Coronary artery (tissue), 2 donors: ENCODE data around the gene FN3KRP.
"Not testable (repeated sequence)": the region's sequence is repeated elsewhere in the genome, so short reads cannot be mapped to it uniquely, and the experiment has no call there.

Experiments used
- DNase-seq: peaks from one replicate; pipeline ENCODE4 v3.0.0-alpha.2; 2017; ENCODE audit warnings: low spot score
- H3K27ac ChIP-seq, 2 donors: fragments of 200-600 bp; sonication (generic); one replicate each; pipeline ENCODE4 v1.5.1; 2016 to 2019
- H3K4me3 ChIP-seq: fragments of 200-600 bp; sonication (generic); 2 replicates; pipeline ENCODE4 v1.5.1; 2016; ENCODE audit warnings: mild to moderate bottlenecking, moderate library complexity
- TF ChIP-seq, protein P1 (sequence below): fragments of 200-600 bp; sonication (generic); IDR thresholded peaks from one replicate; pipeline ENCODE4 v1.5.1; 2019; ENCODE audit warnings: antibody characterized with exemption

FN3KRP gene

DNA sequence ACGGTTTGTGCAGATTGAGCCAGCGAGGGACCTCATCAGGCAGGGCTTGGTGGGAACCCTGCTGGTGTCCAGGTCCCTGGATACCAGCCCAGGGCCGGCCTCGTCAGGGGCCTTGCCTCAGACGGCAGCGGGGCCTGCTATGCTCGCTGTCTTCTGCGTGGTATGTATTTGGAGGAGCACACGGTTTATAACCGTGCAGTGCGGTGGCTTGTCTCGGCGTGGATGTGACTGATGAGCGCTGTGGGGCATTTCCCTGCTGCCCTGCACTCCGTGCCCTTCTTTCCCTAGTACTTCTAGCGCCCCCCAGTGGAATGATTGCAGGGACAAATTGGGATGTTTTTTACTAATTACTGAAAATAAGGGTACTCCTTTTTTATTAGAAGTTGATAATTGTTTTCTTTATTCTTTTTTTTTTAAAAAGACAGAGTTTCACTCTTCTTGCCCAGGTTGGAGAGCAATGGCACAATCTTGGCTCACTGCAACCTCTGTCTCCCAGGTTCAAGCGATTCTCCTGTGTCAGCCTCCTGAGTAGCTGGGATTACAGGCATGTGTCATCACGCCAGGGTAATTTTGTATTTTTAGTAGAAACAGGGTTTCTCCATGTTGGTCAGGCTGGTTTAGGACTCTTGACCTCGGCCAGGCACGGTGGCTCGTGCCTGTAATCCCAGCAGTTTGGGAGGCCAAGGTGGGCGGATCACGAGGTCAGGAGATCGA lies 50.7 kb downstream of the FN3KRP start:
- H3K27ac ChIP-seq, result no peak overlapping the region
- DNase-seq, result no peak

DNA sequence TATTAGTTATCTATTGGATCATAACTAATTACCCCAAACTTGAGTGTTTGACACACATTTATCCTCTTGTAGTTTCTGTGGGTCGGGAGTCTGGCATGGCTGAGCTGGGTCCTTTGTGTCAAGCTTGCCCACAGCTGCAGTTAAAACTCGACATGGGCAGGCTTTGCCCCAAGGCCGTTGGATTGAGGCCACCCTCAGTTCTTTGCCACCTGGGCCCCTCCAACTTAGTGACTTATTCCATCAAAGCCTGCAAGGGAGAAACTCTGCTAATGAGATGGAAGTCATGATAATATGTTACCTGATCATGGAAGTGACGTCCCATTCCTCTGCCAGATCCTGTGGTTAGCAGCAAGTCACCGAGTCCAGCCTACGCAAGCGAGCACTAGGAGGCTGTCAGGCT lies 52.5 kb downstream of the FN3KRP start:
- no peak for DNase-seq

More for the DNA sequence above, 50.7 kb downstream of the FN3KRP start:
- H3K4me3 ChIP-seq, result no peak overlapping the region
- TF ChIP-seq, protein P1, sequence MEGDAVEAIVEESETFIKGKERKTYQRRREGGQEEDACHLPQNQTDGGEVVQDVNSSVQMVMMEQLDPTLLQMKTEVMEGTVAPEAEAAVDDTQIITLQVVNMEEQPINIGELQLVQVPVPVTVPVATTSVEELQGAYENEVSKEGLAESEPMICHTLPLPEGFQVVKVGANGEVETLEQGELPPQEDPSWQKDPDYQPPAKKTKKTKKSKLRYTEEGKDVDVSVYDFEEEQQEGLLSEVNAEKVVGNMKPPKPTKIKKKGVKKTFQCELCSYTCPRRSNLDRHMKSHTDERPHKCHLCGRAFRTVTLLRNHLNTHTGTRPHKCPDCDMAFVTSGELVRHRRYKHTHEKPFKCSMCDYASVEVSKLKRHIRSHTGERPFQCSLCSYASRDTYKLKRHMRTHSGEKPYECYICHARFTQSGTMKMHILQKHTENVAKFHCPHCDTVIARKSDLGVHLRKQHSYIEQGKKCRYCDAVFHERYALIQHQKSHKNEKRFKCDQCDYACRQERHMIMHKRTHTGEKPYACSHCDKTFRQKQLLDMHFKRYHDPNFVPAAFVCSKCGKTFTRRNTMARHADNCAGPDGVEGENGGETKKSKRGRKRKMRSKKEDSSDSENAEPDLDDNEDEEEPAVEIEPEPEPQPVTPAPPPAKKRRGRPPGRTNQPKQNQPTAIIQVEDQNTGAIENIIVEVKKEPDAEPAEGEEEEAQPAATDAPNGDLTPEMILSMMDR, result peak; percentile 32

GRCh38 chr17:82772026-82772425 lies 55.5 kb downstream of the FN3KRP start:
- H3K27ac ChIP-seq, result no peak overlapping the region
- DNase-seq, result no peak
- H3K4me3 ChIP-seq, result no peak overlapping the region
- TF ChIP-seq, protein P1, result no peak

More for the DNA sequence above, 52.5 kb downstream of the FN3KRP start:
- H3K4me3 ChIP-seq, result no peak overlapping the region
- no peak overlapping the region for H3K27ac ChIP-seq
- TF ChIP-seq, protein P1, result no peak

- H3K4me3 ChIP-seq, H3K27ac ChIP-seq, DNase-seq: not testable (repeated sequence)
Measured at GRCh38 chr17:82774456-82774855, 58.0 kb downstream of the FN3KRP start.

DNA sequence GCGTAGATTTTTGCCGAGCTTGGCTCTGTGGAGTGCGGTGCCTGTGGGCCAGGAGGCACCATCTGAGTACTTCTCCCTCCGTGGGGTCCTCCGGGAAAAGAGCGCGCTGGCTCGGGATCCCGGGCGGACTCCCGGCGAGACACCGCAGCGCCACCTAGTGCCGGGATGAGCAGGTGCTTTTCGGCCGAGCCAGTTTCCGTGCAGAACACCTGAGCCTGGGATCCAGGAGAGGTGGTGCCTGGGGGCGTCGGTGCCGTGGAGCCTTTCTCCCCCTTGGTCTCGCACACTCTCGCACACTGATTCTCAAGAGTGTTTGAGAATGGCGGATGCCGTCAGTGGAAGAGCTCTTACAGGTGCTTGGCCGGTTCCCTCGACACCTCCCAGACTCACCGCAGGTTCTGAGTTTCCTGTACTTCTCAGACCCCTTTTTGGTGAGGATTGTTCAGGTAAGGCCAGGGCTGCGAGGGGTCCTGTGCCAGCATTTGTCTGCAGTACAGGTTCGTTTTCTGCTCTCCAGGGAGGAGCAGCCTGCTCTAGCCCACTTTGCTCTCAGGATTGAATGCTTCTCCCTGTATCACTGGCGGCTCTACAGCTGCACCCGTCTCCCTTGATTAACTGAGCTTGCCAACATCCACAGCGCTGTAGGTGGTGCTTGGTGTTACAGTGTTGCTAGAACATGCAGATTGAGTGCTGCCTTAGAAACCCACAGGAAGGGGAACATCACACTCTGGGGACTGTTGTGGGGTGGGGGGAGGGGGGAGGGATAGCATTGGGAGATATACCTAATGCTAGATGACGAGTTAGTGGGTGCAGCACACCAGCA lies 58.7 kb downstream of the FN3KRP start:
- Histone ChIP-seq H3K4me3 (peak overlapping the region; percentile 30), H3K27ac (no peak overlapping the region)
- DNase-seq, result no peak
- TF ChIP-seq, protein P1, result peak; percentile 80

- Histone ChIP-seq H3K4me3 (no peak overlapping the region), H3K27ac (no peak overlapping the region)
- TF ChIP-seq, protein P1, result no peak
- DNase-seq, result no peak
Measured at GRCh38 chr17:82776454-82776853, 59.9 kb downstream of the FN3KRP start.
